Loucy (cell line): ENCODE results near the gene GBP2.

Source experiments
- H2AFZ ChIP-seq: fragments of 200-600 bp; sonication (generic); 2 replicates; pipeline ENCODE4 v1.6.0; 2016; ENCODE audit warnings: antibody characterized with exemption, mild to moderate bottlenecking, low read length, moderate library complexity
- H3F3A ChIP-seq: fragments of 200-600 bp; 2 replicates; pipeline ENCODE4 v1.6.0; 2016; ENCODE audit warnings: antibody characterized with exemption, low read depth, mild to moderate bottlenecking
- H3K27me3 ChIP-seq: fragments of 200-600 bp; sonication (generic); 2 replicates; pipeline ENCODE4 v1.6.1; 2014; ENCODE audit warnings: low read length, mild to moderate bottlenecking; ENCODE audit not compliant: insufficient read depth, poor library complexity, severe bottlenecking
- H3K36me3 ChIP-seq: fragments of 200-600 bp; sonication (generic); 2 replicates; pipeline ENCODE4 v1.6.1; 2016; ENCODE audit warnings: low read length; ENCODE audit not compliant: insufficient read depth
- H3K4me1 ChIP-seq: fragments of 200-600 bp; sonication (generic); 2 replicates; pipeline ENCODE4 v1.5.1; 2014; ENCODE audit warnings: low read length, mild to moderate bottlenecking; ENCODE audit not compliant: insufficient read depth, poor library complexity, severe bottlenecking
- H3K4me2 ChIP-seq: fragments of 200-600 bp; sonication (generic); 2 replicates; pipeline ENCODE4 v1.6.0; 2014; ENCODE audit warnings: antibody characterized with exemption, low read length, low read depth, mild to moderate bottlenecking; ENCODE audit not compliant: poor library complexity, severe bottlenecking
- H3K4me3 ChIP-seq: fragments of 200-600 bp; sonication (generic); 2 replicates; pipeline ENCODE4 v1.5.1; 2014; ENCODE audit warnings: low read length, mild to moderate bottlenecking, mixed read lengths; ENCODE audit not compliant: poor library complexity, severe bottlenecking
- H3K79me2 ChIP-seq: fragments of 200-600 bp; sonication (generic); 2 replicates; pipeline ENCODE4 v1.6.1; 2014; ENCODE audit warnings: low read length; ENCODE audit not compliant: insufficient read depth
- H3K9ac ChIP-seq: fragments of 200-600 bp; sonication (generic); 2 replicates; pipeline ENCODE4 v1.6.0; 2014; ENCODE audit warnings: mild to moderate bottlenecking, low read depth, low read length, moderate library complexity; ENCODE audit not compliant: poor library complexity, severe bottlenecking
- H3K9me2 ChIP-seq: fragments of 200-600 bp; sonication (generic); replicated peaks from 2 replicates; pipeline ENCODE4 v1.6.1; 2016; ENCODE audit warnings: low read depth, low read length, mixed read lengths
- H3K9me3 ChIP-seq: fragments of 200-600 bp; sonication (generic); 2 replicates; pipeline ENCODE4 v1.6.1; 2014; ENCODE audit warnings: mild to moderate bottlenecking, antibody characterized with exemption, low read length, low read depth; ENCODE audit not compliant: insufficient read depth
- H4K20me1 ChIP-seq: fragments of 200-600 bp; sonication (generic); 2 replicates; pipeline ENCODE4 v1.6.0; 2014; ENCODE audit warnings: antibody characterized with exemption, low read length, mild to moderate bottlenecking; ENCODE audit not compliant: insufficient read depth, poor library complexity, severe bottlenecking
- CTCF ChIP-seq: fragments of 200-600 bp; sonication (generic); conservative IDR thresholded peaks from 2 replicates; pipeline ENCODE4 v1.5.1; 2014; ENCODE audit warnings: mild to moderate bottlenecking, antibody characterized with exemption, low read length
- EZH2phosphoT487 ChIP-seq: fragments of 200-600 bp; IDR thresholded peaks from 2 replicates; pipeline ENCODE4 v1.6.1; 2018; ENCODE audit warnings: antibody characterized with exemption, mild to moderate bottlenecking, moderate library complexity, borderline replicate concordance

Gene GBP2

GRCh38 chr1:89142160-89142559 lies 16.2 kb upstream of the GBP2 start:
- Histone ChIP-seq H3K4me2 (no peak overlapping the region), H3K79me2 (no peaks in the 10 kb centered on the region), H3K36me3 (no peaks in the 10 kb centered on the region), H4K20me1 (no peaks in the 10 kb centered on the region), H2AFZ (no peak overlapping the region), H3K9ac (no peak overlapping the region), H3K27me3 (no peaks in the 10 kb centered on the region), H3K4me1 (peaks cover 7% of the 10 kb centered on the region), H3K4me3 (no peak overlapping the region), H3F3A (no peaks in the 10 kb centered on the region), H3K9me3 (no peaks in the 10 kb centered on the region), H3K9me2 (no peaks in the 10 kb centered on the region)
- TF ChIP-seq CTCF (no peak), EZH2phosphoT487 (no peak)

GRCh38 chr1:89133747-89134146 lies 7.8 kb upstream of the GBP2 start:
- H3K36me3 ChIP-seq, result no peaks in the 10 kb centered on the region
- TF ChIP-seq EZH2phosphoT487 (no peak), CTCF (no peak)

GRCh38 chr1:89130716-89131115 lies 4.8 kb upstream of the GBP2 start:
- no peaks in the 10 kb centered on the region for H3F3A ChIP-seq
- no peak overlapping the region for H3K9ac ChIP-seq
- no peak overlapping the region for H3K4me3 ChIP-seq
- no peaks in the 10 kb centered on the region for H3K79me2 ChIP-seq
- H4K20me1 ChIP-seq, result no peaks in the 10 kb centered on the region
- no peaks in the 10 kb centered on the region for H3K9me2 ChIP-seq
- no peak overlapping the region for H2AFZ ChIP-seq
- H3K4me2 ChIP-seq, result no peak overlapping the region
- H3K4me1 ChIP-seq, result peaks cover 25% of the 10 kb centered on the region
- no peaks in the 10 kb centered on the region for H3K36me3 ChIP-seq
- TF ChIP-seq CTCF (no peak), EZH2phosphoT487 (no peak)
- H3K9me3 ChIP-seq, result no peaks in the 10 kb centered on the region
- no peaks in the 10 kb centered on the region for H3K27me3 ChIP-seq

More at GRCh38 chr1:89133747-89134146, 7.8 kb upstream of the GBP2 start:
- H3K4me2 ChIP-seq, result no peak overlapping the region
- H3K27me3 ChIP-seq, result no peaks in the 10 kb centered on the region
- no peaks in the 10 kb centered on the region for H4K20me1 ChIP-seq
- no peak overlapping the region for H3K4me3 ChIP-seq
- no peaks in the 10 kb centered on the region for H3F3A ChIP-seq
- H3K9me3 ChIP-seq, result no peaks in the 10 kb centered on the region
- no peaks in the 10 kb centered on the region for H3K9me2 ChIP-seq
- H2AFZ ChIP-seq, result no peak overlapping the region
- H3K4me1 ChIP-seq, result peaks cover 9% of the 10 kb centered on the region
- no peaks in the 10 kb centered on the region for H3K79me2 ChIP-seq
- no peak overlapping the region for H3K9ac ChIP-seq
